ENCODE data around the gene SLC9A9. TPM values are rescaled to one million over a fixed set of nuclear protein-coding genes. Genes with fewer than 3 reads are reported as not detected.

The SLC9A9 gene
- total RNA-seq, 3 donors from 2014 or later (not counting 1 experiment from before 2014, with no cell fraction given), result 24.0 to 29.1 (median 27.2) TPM

GRCh38 chr3:143786219-143787191 is 61.8 kb downstream of the SLC9A9 start:
- H3K36me3 Mint-ChIP-seq, result no peaks in the 10 kb centered on the region
- intact Hi-C loops (cut with micrococcal nuclease), result no loop called here
- H3K27ac ChIP-seq (ENCODE audit: low read length), result no peak overlapping the region
- no peaks in the 10 kb centered on the region for H3K27me3 ChIP-seq (ENCODE audit: control insufficient read depth, insufficient read depth, low read length)
- 82% methylated on average over 9 of the region's 9 CpGs for WGBS (ENCODE audit: insufficient coverage)
- DNase-seq, result no peak
- no peaks in the 10 kb centered on the region for H3K9me3 ChIP-seq (ENCODE audit: control insufficient read depth, insufficient read depth, low read length)
- no peaks in the 10 kb centered on the region for H3K4me1 ChIP-seq (ENCODE audit: control insufficient read depth, insufficient read depth, low read length)
- no peak overlapping the region for H3K27ac Mint-ChIP-seq
- H3K4me3 Mint-ChIP-seq, result no peak overlapping the region
- H3K4me1 Mint-ChIP-seq, result peaks cover 0 to 4% of the 10 kb centered on the region in 2 donors
- H3K36me3 ChIP-seq (ENCODE audit: control insufficient read depth, insufficient read depth, low read length), result no peaks in the 10 kb centered on the region
- no peaks in the 10 kb centered on the region for H3K27me3 Mint-ChIP-seq (ENCODE audit: low read depth in 2 of 2)
- no peak overlapping the region for H3K4me3 ChIP-seq (ENCODE audit: low read length)
- TF ChIP-seq CTCF (IDR thresholded peaks at IDR 0.05), result no peak
- H3K9me3 Mint-ChIP-seq, result no peaks in the 10 kb centered on the region
- no peak for ATAC-seq

GRCh38 chr3:143784446-143784845 is 63.8 kb downstream of the SLC9A9 start:
- H3K27ac Mint-ChIP-seq, result no peak overlapping the region
- Histone ChIP-seq H3K4me3 (ENCODE audit: low read length) (no peak overlapping the region), H3K27me3 (ENCODE audit: control insufficient read depth, insufficient read depth, low read length) (no peaks in the 10 kb centered on the region), H3K27ac (ENCODE audit: low read length) (no peak overlapping the region), H3K36me3 (ENCODE audit: control insufficient read depth, insufficient read depth, low read length) (no peaks in the 10 kb centered on the region), H3K4me1 (ENCODE audit: control insufficient read depth, insufficient read depth, low read length) (no peaks in the 10 kb centered on the region), H3K9me3 (ENCODE audit: control insufficient read depth, insufficient read depth, low read length) (no peaks in the 10 kb centered on the region)
- intact Hi-C loops (cut with micrococcal nuclease), result no loop called here
- peaks cover 0 to 4% of the 10 kb centered on the region in 2 donors for H3K4me1 Mint-ChIP-seq
- no peaks in the 10 kb centered on the region for H3K9me3 Mint-ChIP-seq
- no peak for TF ChIP-seq CTCF (IDR thresholded peaks at IDR 0.05)
- 100% methylated on average over 1 of the region's 1 CpG for WGBS (ENCODE audit: insufficient coverage)
- ATAC-seq, result no peak
- no peak for DNase-seq
- no peak overlapping the region for H3K4me3 Mint-ChIP-seq
- no peaks in the 10 kb centered on the region for H3K36me3 Mint-ChIP-seq
- H3K27me3 Mint-ChIP-seq (ENCODE audit: low read depth in 2 of 2), result no peaks in the 10 kb centered on the region

GRCh38 chr3:143783851-143784370 is 64.4 kb downstream of the SLC9A9 start:
- ATAC-seq (no peak), DNase-seq (no peak)
- Mint-ChIP-seq H3K9me3 (no peaks in the 10 kb centered on the region), H3K27me3 (ENCODE audit: low read depth in 2 of 2) (no peaks in the 10 kb centered on the region), H3K36me3 (no peaks in the 10 kb centered on the region), H3K27ac (no peak overlapping the region), H3K4me3 (no peak overlapping the region), H3K4me1 (peaks cover 0 to 4% of the 10 kb centered on the region in 2 donors)
- 75% methylated on average over 3 of the region's 4 CpGs for WGBS (ENCODE audit: insufficient coverage)
- no peaks in the 10 kb centered on the region for H3K27me3 ChIP-seq (ENCODE audit: control insufficient read depth, insufficient read depth, low read length)
- intact Hi-C loops (cut with micrococcal nuclease), result no loop called here
- no peak overlapping the region for H3K27ac ChIP-seq (ENCODE audit: low read length)
- no peaks in the 10 kb centered on the region for H3K9me3 ChIP-seq (ENCODE audit: control insufficient read depth, insufficient read depth, low read length)
- H3K36me3 ChIP-seq (ENCODE audit: control insufficient read depth, insufficient read depth, low read length), result no peaks in the 10 kb centered on the region
- H3K4me1 ChIP-seq (ENCODE audit: control insufficient read depth, insufficient read depth, low read length), result no peaks in the 10 kb centered on the region
- no peak overlapping the region for H3K4me3 ChIP-seq (ENCODE audit: low read length)
- no peak for TF ChIP-seq CTCF (IDR thresholded peaks at IDR 0.05)

All from natural killer cell (primary cell).